Endothelial cell of umbilical vein (primary cell): ENCODE results near the gene GPR160. TPM values are rescaled to one million over a fixed set of nuclear protein-coding genes. Genes with fewer than 3 reads are reported as not detected.

Experiments used
- BruUV-seq: library from RNA; stranded (reverse); fragments of 400-500 nt; replicated peaks from 2 replicates; lab custom pipeline; 2021; lab: Mats Ljungman, UMichigan
- CTCF ChIA-PET: fragments of 300-600, 350-600 bp; sonication (Branson Sonifier 250); formaldehyde crosslinking; loops from one replicate; lab custom pipeline; 2021; ENCODE audit warnings: antibody characterized with exemption, inconsistent platforms; lab: Charles Lee
- POLR2A ChIA-PET: fragments of 300-600, 350-600 bp; sonication (Branson Sonifier 250); formaldehyde crosslinking; loops from one replicate; lab custom pipeline; 2021; ENCODE audit warnings: antibody characterized with exemption, inconsistent platforms; lab: Charles Lee
- DNase-seq: peaks from one replicate; pipeline ENCODE4 v3.0.0-alpha.2; 2011; ENCODE audit warnings: low read depth, low spot score
- FAIRE-seq: peaks from 2 replicates; lab custom pipeline; 2011; peaks lifted over from hg19 to GRCh38; lab: Jason Lieb, UNC
- H2AFZ ChIP-seq: 2 replicates; pipeline ENCODE4 v1.6.0; 2012; ENCODE audit warnings: low read depth, low read length, control low read depth, inconsistent platforms
- H3K27ac ChIP-seq: 2 replicates; pipeline ENCODE4 v1.5.1; 2011; ENCODE audit warnings: low read depth, mild to moderate bottlenecking, control low read depth, low read length, moderate library complexity; ENCODE audit not compliant: insufficient read depth
- H3K27me3 ChIP-seq, 2 experiments: 2 replicates each; pipeline versions ENCODE4 v1.6.0 to v1.6.1; 2011; ENCODE audit warnings: low read length in 2 of 2, mixed read lengths in 1 of 2; ENCODE audit not compliant: control insufficient read depth in 2 of 2, insufficient read depth in 2 of 2
- H3K36me3 ChIP-seq, 2 experiments: 2 replicates in 1 of 2; 3 replicates in 1 of 2; pipeline ENCODE4 v1.5.1; 2011; ENCODE audit warnings: low read length in 2 of 2, mild to moderate bottlenecking in 1 of 2, moderate library complexity in 1 of 2; ENCODE audit not compliant: control insufficient read depth in 2 of 2, insufficient read depth in 2 of 2; ENCODE audit errors: extremely low read depth in 1 of 2
- H3K4me1 ChIP-seq: 3 replicates; pipeline ENCODE4 v1.5.1; 2011; ENCODE audit warnings: mild to moderate bottlenecking, low read length; ENCODE audit not compliant: control insufficient read depth, insufficient read depth; ENCODE audit errors: extremely low read depth
- H3K4me2 ChIP-seq: 2 replicates; pipeline ENCODE4 v1.6.1; 2011; ENCODE audit warnings: low read length, control low read depth, mixed read lengths; ENCODE audit not compliant: insufficient read depth
- H3K4me3 ChIP-seq, 3 experiments: fragments of 200-600 bp in 1 of 3; sonication (generic), shearing (Covaris generic) in 1 of 3; replicated peaks in 1 of 3; 2 replicates each; pipeline ENCODE4 v1.5.1; 2011 to 2016; ENCODE audit warnings: control low read depth in 3 of 3, low read length in 3 of 3, mild to moderate bottlenecking in 2 of 3, inconsistent platforms in 1 of 3, low read depth in 1 of 3, moderate library complexity in 1 of 3; ENCODE audit not compliant: insufficient read depth in 1 of 3
- H3K79me2 ChIP-seq: 2 replicates; pipeline ENCODE4 v1.6.0; 2012; ENCODE audit warnings: low read length, inconsistent platforms; ENCODE audit not compliant: control insufficient read depth, insufficient read depth
- H3K9ac ChIP-seq: replicated peaks from 2 replicates; pipeline ENCODE3; 2011; ENCODE audit warnings: low read length, control low read depth; ENCODE audit not compliant: insufficient read depth; ENCODE audit errors: extremely low read depth
- H3K9me1 ChIP-seq: replicated peaks from 3 replicates; pipeline ENCODE4 v1.6.0; 2011; ENCODE audit warnings: mild to moderate bottlenecking, low read length; ENCODE audit not compliant: control insufficient read depth, insufficient read depth; ENCODE audit errors: extremely low read depth
- H3K9me3 ChIP-seq: replicated peaks from 2 replicates; pipeline ENCODE4 v1.5.1; 2012; ENCODE audit warnings: low read length, inconsistent platforms; ENCODE audit not compliant: control insufficient read depth, insufficient read depth
- H4K20me1 ChIP-seq: replicated peaks from 2 replicates; pipeline ENCODE3; 2011; ENCODE audit warnings: mild to moderate bottlenecking, low read length; ENCODE audit not compliant: control insufficient read depth, insufficient read depth; ENCODE audit errors: extremely low read depth
- CTCF ChIP-seq, 2 donors: IDR thresholded peaks; 1 replicate in 1 of 2; 2 replicates in 1 of 2; pipeline ENCODE4 v1.5.1; 2011; ENCODE audit warnings: low read length in 2 of 2, mild to moderate bottlenecking in 2 of 2, moderate library complexity in 2 of 2, control low read depth in 1 of 2, inconsistent platforms in 1 of 2, low read depth in 1 of 2; ENCODE audit not compliant: insufficient read depth in 1 of 2; ENCODE audit errors: extremely low read depth in 1 of 2
- EZH2 ChIP-seq: IDR thresholded peaks from 2 replicates; pipeline ENCODE4 v1.6.1; 2012; ENCODE audit warnings: borderline replicate concordance, low read depth, mild to moderate bottlenecking, moderate library complexity, low read length, inconsistent platforms; ENCODE audit not compliant: severe bottlenecking
- FOS ChIP-seq: IDR thresholded peaks from 2 replicates; pipeline ENCODE4 v1.6.1; 2011; ENCODE audit warnings: mild to moderate bottlenecking, low read length, moderate library complexity, borderline replicate concordance; ENCODE audit not compliant: insufficient read depth
- GATA2 ChIP-seq: IDR thresholded peaks from 2 replicates; pipeline ENCODE4 v1.7.0; 2011; ENCODE audit warnings: low read depth, mild to moderate bottlenecking, moderate library complexity, mixed read lengths, low read length; ENCODE audit not compliant: insufficient read length, insufficient read depth
- JUN ChIP-seq: IDR thresholded peaks from 2 replicates; pipeline ENCODE4 v1.6.1; 2011; ENCODE audit warnings: borderline replicate concordance, low read depth; ENCODE audit not compliant: insufficient read length, insufficient read depth
- POLR2A ChIP-seq: IDR thresholded peaks from 2 replicates; pipeline ENCODE4 v1.6.1; 2012; ENCODE audit warnings: low read depth, mild to moderate bottlenecking, control low read depth, low read length
- POLR2AphosphoS5 ChIP-seq: IDR thresholded peaks from 2 replicates; pipeline ENCODE4 v1.6.1; 2012; ENCODE audit warnings: low read depth, mild to moderate bottlenecking, control low read depth, low read length, moderate library complexity; ENCODE audit not compliant: insufficient read depth
- dilution Hi-C: fragments of 300-500 bp; cut with MboI; formaldehyde crosslinking; loops from one replicate; pipeline ENCODE4 v1.15.0; 2019; ENCODE audit warnings: low sequenced_read_pairs; ENCODE audit not compliant: extremely low pct_ligation_motif_present
- intact Hi-C: fragments of 100-400 bp; cut with micrococcal nuclease; formaldehyde crosslinking; loops from one replicate; pipeline ENCODE4 v1.10.0; 2022
- polyA plus RNA-seq, 4 experiments: library from polyadenylated mRNA; depleted of rRNA in 3 of 4; stranded (reverse) in 3 of 4; unstranded in 1 of 4; fragments of >200 nt; gene quantifications; 2 replicates each; pipeline versions ENCODE4 v1.2.1 to v1.2.3, GENCODE V29; 2011 to 2012; ENCODE audit warnings: missing spikeins in 1 of 4
- total RNA-seq: library from RNA; stranded (reverse); gene quantifications from 2 replicates; pipeline ENCODE4 v1.2.3, GENCODE V29; 2021
- TF ChIP-seq, protein P1 (sequence below): IDR thresholded peaks from 2 replicates; pipeline ENCODE4 v1.6.1; 2011; ENCODE audit not compliant: insufficient read depth, insufficient read length

The GPR160 gene
- total and polyA plus RNA-seq, 2 donors (not counting 3 experiments of a cell fraction or from before 2014, with no cell fraction given): 0.39 to 1.3 TPM

DNA sequence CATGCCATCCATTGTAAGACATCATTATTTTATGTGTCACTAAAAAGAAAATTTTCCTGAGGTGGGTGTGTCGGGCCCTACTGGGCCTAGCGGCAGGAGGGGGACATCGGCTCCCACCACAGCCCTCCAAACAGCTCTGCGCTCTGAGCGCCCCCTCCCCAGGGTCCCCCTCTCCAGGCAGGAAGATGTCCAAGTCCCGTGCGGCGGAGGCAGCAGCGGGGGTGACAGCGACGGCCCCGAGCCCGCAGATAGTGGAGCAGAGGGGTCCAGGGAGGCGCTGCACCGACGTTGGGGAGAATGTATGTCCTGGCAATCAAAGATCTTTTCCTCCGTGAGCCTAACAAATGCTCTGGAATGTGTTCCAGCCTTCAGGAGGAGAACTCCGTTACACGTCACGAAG is 24.3 kb downstream of the GPR160 start:
- CTCF ChIA-PET: interaction anchor here (1.0 to 1.1 kb wide), 2 partner anchors 8 to 16 kb away, joined by 3 to 4 read pairs; no protein-coding TSS in a partner anchor

More for the DNA sequence above, 24.3 kb downstream of the GPR160 start:
- no peak for TF ChIP-seq POLR2A
- TF ChIP-seq JUN: no peak
- no peak for TF ChIP-seq POLR2AphosphoS5
- no peak for TF ChIP-seq GATA2
- TF ChIP-seq, protein P1, sequence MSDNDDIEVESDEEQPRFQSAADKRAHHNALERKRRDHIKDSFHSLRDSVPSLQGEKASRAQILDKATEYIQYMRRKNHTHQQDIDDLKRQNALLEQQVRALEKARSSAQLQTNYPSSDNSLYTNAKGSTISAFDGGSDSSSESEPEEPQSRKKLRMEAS: no peak
- TF ChIP-seq FOS: no peak
- TF ChIP-seq CTCF (IDR thresholded peaks at IDR 0.05; ENCODE audit: extremely low read depth in 1 of 2, insufficient read depth in 1 of 2, low read depth in 1 of 2, low read length in 2 of 2): no peak
- TF ChIP-seq EZH2: no peak
- no peaks in the 10 kb centered on the region for H3K9me1 ChIP-seq
- H3K9ac ChIP-seq: no peak overlapping the region
- no peaks in the 10 kb centered on the region for H4K20me1 ChIP-seq
- H3K27me3 ChIP-seq: no peaks in the 10 kb centered on the region
- no peak overlapping the region for H3K4me3 ChIP-seq
- no peak overlapping the region for H3K27ac ChIP-seq
- DNase-seq (no peak), FAIRE-seq (no peak)
- intact Hi-C loops: no loop called here
- H3K79me2 ChIP-seq: no peaks in the 10 kb centered on the region
- H2AFZ ChIP-seq: no peak overlapping the region
- no peaks in the 10 kb centered on the region for H3K9me3 ChIP-seq
- H3K36me3 ChIP-seq: no peaks in the 10 kb centered on the region
- POLR2A ChIA-PET: no interaction called here
- no peaks in the 10 kb centered on the region for H3K4me1 ChIP-seq
- H3K4me2 ChIP-seq: no peak overlapping the region
- dilution Hi-C loops: no loop called here
- no TSS peak for BruUV-seq
